ENCODE data around the gene DOCK10. TPM values are rescaled to one million over a fixed set of nuclear protein-coding genes. Genes with fewer than 3 reads are reported as not detected.
A peak's percentile ranks its signal among the peaks of the same experiment; 100 is the strongest.

Gene DOCK10
- total and polyA plus RNA-seq, 10 of the 15 experiments (the other 5 are each of a cell fraction or from before 2014, with no cell fraction given) = 16.9 to 120 (median 85.5) TPM

GRCh38 chr2:224958873-224959272 is 83.4 kb downstream of the DOCK10 start (continued):
- no peak for TF ChIP-seq CEBPB (IDR thresholded peaks at IDR 0.05; ENCODE audit: borderline replicate concordance in 1 of 2, low read depth in 2 of 2, low read length in 2 of 2)

GRCh38 chr2:224958462-224958857 is 83.8 kb downstream of the DOCK10 start:
- no peak for FAIRE-seq
- H2AFZ ChIP-seq (ENCODE audit: control insufficient read depth, low read depth, low read length) = no peak overlapping the region; the same call in 1 of the 2 replicates
- H3K79me2 ChIP-seq (ENCODE audit: control insufficient read depth, insufficient read depth, low read length) = peaks cover 45% of the 10 kb centered on the region
- 0 out of 2 replicates have a peak overlapping the region, but pooled peaks have one; percentile 24 for H3K4me3 ChIP-seq
- in situ Hi-C loops (cut with MboI) = no loop called here
- WGBS (ENCODE audit: insufficient coverage, insufficient replicate concordance, low lambda C conversion rate, missing lambda C conversion rate) = 100% methylated on average over 3 of the region's 3 CpGs
- no peaks in the 10 kb centered on the region for H3K27me3 ChIP-seq (replicated peaks in 1 of 2; ENCODE audit: control insufficient read depth in 2 of 2, insufficient read depth in 2 of 2, low read length in 1 of 2)
- peaks cover 53% of the 10 kb centered on the region for H3K4me1 ChIP-seq (ENCODE audit: control insufficient read depth, insufficient read depth, low read length)
- RAD21 ChIA-PET (ENCODE audit: unreplicated experiment) = interaction anchor here (0.6 to 1.9 kb wide), 7 partner anchors 10 to 51 kb away, joined by 3 to 8 read pairs (median 7); no protein-coding TSS in a partner anchor
- no peaks in the 10 kb centered on the region for H3K36me3 ChIP-seq (ENCODE audit: control insufficient read depth in 2 of 2, insufficient read depth in 2 of 2, low read length in 1 of 2)
- TF ChIP-seq GATAD2B (conservative IDR thresholded peaks at IDR 0.05; ENCODE audit: low read depth) (no peak), EP300 (IDR thresholded peaks at IDR 0.05; ENCODE audit: borderline replicate concordance in 1 of 2, control insufficient read depth in 1 of 2, low read depth in 2 of 2, low read length in 2 of 2) (no peak), NFYB (IDR thresholded peaks at IDR 0.05; ENCODE audit: insufficient read depth, low read depth, low read length) (no peak), ZBTB40 (IDR thresholded peaks at IDR 0.05; ENCODE audit: borderline replicate concordance) (no peak), MEF2A (IDR thresholded peaks at IDR 0.05; ENCODE audit: insufficient read depth, low read depth, low read length) (no peak), MYB (IDR thresholded peaks at IDR 0.05; ENCODE audit: borderline replicate concordance, low read depth, low read length) (no peak), RELA (IDR thresholded peaks at IDR 0.05; ENCODE audit: borderline replicate concordance, partially characterized antibody) (no peak), ATF3 (IDR thresholded peaks at IDR 0.05; ENCODE audit: borderline replicate concordance, extremely low read depth, low read depth, low read length) (no peak), POLR2AphosphoS5 (IDR thresholded peaks at IDR 0.05; ENCODE audit: low read length) (no peak), NFXL1 (IDR thresholded peaks at IDR 0.05; ENCODE audit: borderline replicate concordance) (no peak)
- BruUV-seq (replicated peaks) = no TSS peak
- H3K9me3 ChIP-seq (replicated peaks; ENCODE audit: control insufficient read depth, insufficient read depth, low read length) = no peaks in the 10 kb centered on the region
- POLR2A ChIA-PET = interaction anchor here (1.9 kb wide), 1 partner anchor 10 kb away, joined by 4 read pairs; no protein-coding TSS in a partner anchor
- intact Hi-C loops (cut with micrococcal nuclease; ENCODE audit: unreplicated experiment) = loop anchor here (2.0 kb wide), 1 partner anchor 14 kb away; no protein-coding TSS in a partner anchor
- CTCF ChIA-PET = interaction anchor here (1.1 to 1.2 kb wide), 2 partner anchors 10 to 27 kb away, joined by 3 to 5 read pairs; no protein-coding TSS in a partner anchor
- peak overlapping the region; percentile 42; the same call in 1 of the 2 replicates for H3K9ac ChIP-seq (ENCODE audit: control insufficient read depth, insufficient read depth, low read length)
- ATAC-seq = peak; percentile 1; the same call in 2 of the 3 replicates
- no peak for DNase-seq (ENCODE audit: low read depth, low spot score)
- SMC1A ChIA-PET (ENCODE audit: uncharacterized antibody, unreplicated experiment) = interaction anchor here (0.8 to 23.4 kb wide), 12 partner anchors 9 to 98 kb away, joined by 3 to 443 read pairs (median 6); no protein-coding TSS in a partner anchor
- H3K4me2 ChIP-seq (ENCODE audit: control insufficient read depth, insufficient read depth) = peak overlapping the region; percentile 83
- H3K27ac ChIP-seq (ENCODE audit: control insufficient read depth, insufficient read depth) = peak overlapping the region; percentile 75
- no peaks in the 10 kb centered on the region for H4K20me1 ChIP-seq (ENCODE audit: control insufficient read depth, insufficient read depth)
